ENCODE data around the gene SLC2A10. TPM values are rescaled to one million over a fixed set of nuclear protein-coding genes. Genes with fewer than 3 reads are reported as not detected.

Gene SLC2A10
- total and polyA plus RNA-seq, 2 donors (not counting 3 experiments of a cell fraction or from before 2014, with no cell fraction given): 11.2 to 13.6 TPM

DNA sequence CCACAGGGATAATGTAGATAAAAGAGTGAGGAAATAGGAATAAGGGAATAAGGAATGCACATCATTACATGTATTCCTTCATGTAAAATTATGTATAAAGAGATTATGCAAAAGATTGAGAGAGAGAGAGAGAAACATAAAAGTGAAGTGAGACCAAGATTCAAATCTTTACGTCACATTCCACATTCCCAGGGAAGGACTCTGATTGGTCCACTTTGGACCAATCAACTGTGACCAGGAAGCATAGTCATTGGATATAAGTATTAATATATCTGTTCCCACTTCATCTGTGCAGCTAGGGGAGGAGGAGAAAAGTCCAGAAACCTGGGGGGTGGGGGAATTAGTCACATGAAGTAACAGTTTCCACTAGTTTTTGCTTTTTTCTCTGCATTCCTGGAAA lies 66.4 kb downstream of the SLC2A10 start:
- FAIRE-seq (no peak), DNase-seq (ENCODE audit: low read depth, low spot score) (no peak)
- dilution Hi-C loops (cut with MboI; ENCODE audit: extremely low pct_ligation_motif_present, low sequenced_read_pairs) (no loop called here), intact Hi-C loops (cut with micrococcal nuclease) (no loop called here)
- POLR2A ChIA-PET: no interaction called here
- TF ChIP-seq GATA2 (IDR thresholded peaks at IDR 0.05; ENCODE audit: insufficient read depth, insufficient read length, low read depth, low read length) (no peak), POLR2A (IDR thresholded peaks at IDR 0.05; ENCODE audit: low read depth, low read length) (no peak), EZH2 (IDR thresholded peaks at IDR 0.05; ENCODE audit: borderline replicate concordance, low read depth, low read length, severe bottlenecking) (no peak), JUN (IDR thresholded peaks at IDR 0.05; ENCODE audit: borderline replicate concordance, insufficient read depth, insufficient read length, low read depth) (no peak), MYC (IDR thresholded peaks at IDR 0.05; ENCODE audit: low read depth, low read length) (no peak), FOS (IDR thresholded peaks at IDR 0.05; ENCODE audit: borderline replicate concordance, insufficient read depth, low read length) (no peak), POLR2AphosphoS5 (IDR thresholded peaks at IDR 0.05; ENCODE audit: insufficient read depth, low read depth, low read length) (no peak)
- TF ChIP-seq, protein P1, sequence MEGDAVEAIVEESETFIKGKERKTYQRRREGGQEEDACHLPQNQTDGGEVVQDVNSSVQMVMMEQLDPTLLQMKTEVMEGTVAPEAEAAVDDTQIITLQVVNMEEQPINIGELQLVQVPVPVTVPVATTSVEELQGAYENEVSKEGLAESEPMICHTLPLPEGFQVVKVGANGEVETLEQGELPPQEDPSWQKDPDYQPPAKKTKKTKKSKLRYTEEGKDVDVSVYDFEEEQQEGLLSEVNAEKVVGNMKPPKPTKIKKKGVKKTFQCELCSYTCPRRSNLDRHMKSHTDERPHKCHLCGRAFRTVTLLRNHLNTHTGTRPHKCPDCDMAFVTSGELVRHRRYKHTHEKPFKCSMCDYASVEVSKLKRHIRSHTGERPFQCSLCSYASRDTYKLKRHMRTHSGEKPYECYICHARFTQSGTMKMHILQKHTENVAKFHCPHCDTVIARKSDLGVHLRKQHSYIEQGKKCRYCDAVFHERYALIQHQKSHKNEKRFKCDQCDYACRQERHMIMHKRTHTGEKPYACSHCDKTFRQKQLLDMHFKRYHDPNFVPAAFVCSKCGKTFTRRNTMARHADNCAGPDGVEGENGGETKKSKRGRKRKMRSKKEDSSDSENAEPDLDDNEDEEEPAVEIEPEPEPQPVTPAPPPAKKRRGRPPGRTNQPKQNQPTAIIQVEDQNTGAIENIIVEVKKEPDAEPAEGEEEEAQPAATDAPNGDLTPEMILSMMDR (IDR thresholded peaks at IDR 0.05; ENCODE audit: extremely low read depth in 1 of 2, insufficient read depth in 1 of 2, low read depth in 1 of 2, low read length in 2 of 2): no peak
- TF ChIP-seq, protein P2, sequence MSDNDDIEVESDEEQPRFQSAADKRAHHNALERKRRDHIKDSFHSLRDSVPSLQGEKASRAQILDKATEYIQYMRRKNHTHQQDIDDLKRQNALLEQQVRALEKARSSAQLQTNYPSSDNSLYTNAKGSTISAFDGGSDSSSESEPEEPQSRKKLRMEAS (IDR thresholded peaks at IDR 0.05; ENCODE audit: insufficient read depth, insufficient read length): no peak
- no peaks in the 10 kb centered on the region for H3K9me3 ChIP-seq (replicated peaks; ENCODE audit: control insufficient read depth, insufficient read depth, low read length)
- no peaks in the 10 kb centered on the region for H3K9me1 ChIP-seq (replicated peaks; ENCODE audit: control insufficient read depth, extremely low read depth, insufficient read depth, low read length)
- no peak overlapping the region for H2AFZ ChIP-seq (ENCODE audit: low read depth, low read length)
- H3K27ac ChIP-seq (ENCODE audit: insufficient read depth, low read depth, low read length): no peak overlapping the region
- BruUV-seq (replicated peaks): no TSS peak
- no peak overlapping the region for H3K4me3 ChIP-seq (replicated peaks in 1 of 3; ENCODE audit: insufficient read depth in 1 of 3, low read depth in 1 of 3, low read length in 3 of 3)
- H3K36me3 ChIP-seq (ENCODE audit: control insufficient read depth in 2 of 2, extremely low read depth in 1 of 2, insufficient read depth in 2 of 2, low read length in 2 of 2): no peaks in the 10 kb centered on the region
- no peaks in the 10 kb centered on the region for H3K27me3 ChIP-seq (ENCODE audit: control insufficient read depth in 2 of 2, insufficient read depth in 2 of 2, low read length in 2 of 2)
- H4K20me1 ChIP-seq (replicated peaks; ENCODE audit: control insufficient read depth, extremely low read depth, insufficient read depth, low read length): no peaks in the 10 kb centered on the region
- no peaks in the 10 kb centered on the region for H3K4me1 ChIP-seq (ENCODE audit: control insufficient read depth, extremely low read depth, insufficient read depth, low read length)
- no peak overlapping the region for H3K4me2 ChIP-seq (ENCODE audit: insufficient read depth, low read length)
- H3K9ac ChIP-seq (replicated peaks; ENCODE audit: extremely low read depth, insufficient read depth, low read length): no peak overlapping the region
- H3K79me2 ChIP-seq (ENCODE audit: control insufficient read depth, insufficient read depth, low read length): no peaks in the 10 kb centered on the region
- CTCF ChIA-PET: no interaction called here

All from endothelial cell of umbilical vein (primary cell).